Breast epithelium (tissue), 3 donors: ENCODE measurements around the gene AGMAT.

Source experiments
- POLR2A ChIP-seq: fragments of 450-650 bp; IDR thresholded peaks from one replicate; pipeline ENCODE4 v1.6.1; 2016; ENCODE audit warnings: antibody characterized with exemption, mild to moderate bottlenecking, moderate library complexity
- TF ChIP-seq, protein P1 (sequence below), 3 donors: fragments of 450-650 bp; IDR thresholded peaks; one replicate each; pipeline ENCODE4 v1.5.1; 2016 to 2017; ENCODE audit warnings: antibody characterized with exemption in 3 of 3, mild to moderate bottlenecking in 3 of 3, moderate library complexity in 3 of 3

DNA sequence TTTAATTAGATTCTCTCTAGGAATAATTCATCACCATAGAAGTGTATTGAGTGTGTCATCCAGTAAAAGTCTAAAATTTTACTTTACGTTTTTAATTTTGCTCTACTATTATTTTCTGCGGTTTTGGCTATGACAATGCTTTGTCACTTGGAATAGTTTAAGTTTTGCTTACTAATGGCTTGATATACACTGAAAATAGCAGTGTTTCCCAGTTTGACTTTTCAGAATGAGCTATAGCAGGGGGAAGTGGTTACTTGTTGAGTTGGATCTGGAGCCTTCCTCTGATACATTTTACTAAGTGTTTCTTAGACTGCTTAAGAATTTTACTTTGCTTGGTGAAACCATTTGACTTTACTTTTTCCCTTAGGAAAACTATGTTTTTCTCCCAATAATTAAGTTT lies 53.2 kb downstream of the AGMAT start:
- TF ChIP-seq, protein P1, sequence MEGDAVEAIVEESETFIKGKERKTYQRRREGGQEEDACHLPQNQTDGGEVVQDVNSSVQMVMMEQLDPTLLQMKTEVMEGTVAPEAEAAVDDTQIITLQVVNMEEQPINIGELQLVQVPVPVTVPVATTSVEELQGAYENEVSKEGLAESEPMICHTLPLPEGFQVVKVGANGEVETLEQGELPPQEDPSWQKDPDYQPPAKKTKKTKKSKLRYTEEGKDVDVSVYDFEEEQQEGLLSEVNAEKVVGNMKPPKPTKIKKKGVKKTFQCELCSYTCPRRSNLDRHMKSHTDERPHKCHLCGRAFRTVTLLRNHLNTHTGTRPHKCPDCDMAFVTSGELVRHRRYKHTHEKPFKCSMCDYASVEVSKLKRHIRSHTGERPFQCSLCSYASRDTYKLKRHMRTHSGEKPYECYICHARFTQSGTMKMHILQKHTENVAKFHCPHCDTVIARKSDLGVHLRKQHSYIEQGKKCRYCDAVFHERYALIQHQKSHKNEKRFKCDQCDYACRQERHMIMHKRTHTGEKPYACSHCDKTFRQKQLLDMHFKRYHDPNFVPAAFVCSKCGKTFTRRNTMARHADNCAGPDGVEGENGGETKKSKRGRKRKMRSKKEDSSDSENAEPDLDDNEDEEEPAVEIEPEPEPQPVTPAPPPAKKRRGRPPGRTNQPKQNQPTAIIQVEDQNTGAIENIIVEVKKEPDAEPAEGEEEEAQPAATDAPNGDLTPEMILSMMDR (IDR thresholded peaks at IDR 0.05) = no peak
- TF ChIP-seq POLR2A = no peak
